K562 (cell line): Measurements from ENCODE around the gene HIVEP3. TPM values are rescaled to one million over a fixed set of nuclear protein-coding genes. Genes with fewer than 3 reads are reported as not detected.

ENCODE experiments used
- CGGBP1 ChIP-seq: fragments of 250-450 bp; sonication (Bioruptor Pico); IDR thresholded peaks from 2 replicates; pipeline ENCODE4 v1.9.0; 2021; ENCODE audit warnings: mild to moderate bottlenecking
- CHD2 ChIP-seq: IDR thresholded peaks from 2 replicates; pipeline ENCODE4 v1.6.1; 2011; ENCODE audit warnings: low read depth, low read length
- DACH1 ChIP-seq: fragments of 450-650 bp; IDR thresholded peaks from 2 replicates; pipeline ENCODE4 v1.6.1; 2018; ENCODE audit not compliant: partially characterized antibody
- ERF ChIP-seq: fragments of 450-650 bp; formaldehyde crosslinking; IDR thresholded peaks from 2 replicates; pipeline ENCODE4 v1.4.0; 2020; ENCODE audit warnings: mild to moderate bottlenecking, mixed read lengths
- ESRRA ChIP-seq: fragments of 450-650 bp; IDR thresholded peaks from 2 replicates; pipeline ENCODE4 v1.6.1; 2014; ENCODE audit warnings: low read depth, mild to moderate bottlenecking, moderate library complexity, borderline replicate concordance
- GATAD2A ChIP-seq: fragments of 450-650 bp; IDR thresholded peaks from 2 replicates; pipeline ENCODE4 v1.6.1; 2017
- HMBOX1 ChIP-seq: sonication (generic); IDR thresholded peaks from 2 replicates; pipeline ENCODE4 v1.6.1; 2016
- HMGN3 ChIP-seq: IDR thresholded peaks from 2 replicates; pipeline ENCODE4 v1.6.1; 2011; ENCODE audit warnings: borderline replicate concordance, low read depth, mild to moderate bottlenecking, mixed read lengths, low read length; ENCODE audit not compliant: insufficient read length; ENCODE audit errors: extremely low read depth
- NFE2 ChIP-seq: IDR thresholded peaks from 2 replicates; pipeline ENCODE4 v1.6.1; 2014; ENCODE audit warnings: antibody characterized with exemption, low read depth
- NONO ChIP-seq, 2 experiments: fragments of 200-400 bp in 1 of 2; fragments of 450-650 bp in 1 of 2; formaldehyde crosslinking in 1 of 2; IDR thresholded peaks; 2 replicates each; pipeline ENCODE4 v1.6.1; 2017; ENCODE audit warnings: low read depth in 2 of 2, mild to moderate bottlenecking in 2 of 2, moderate library complexity in 2 of 2, low read length in 1 of 2
- PBX2 ChIP-seq, 2 experiments: IDR thresholded peaks in 1 of 2; conservative IDR thresholded peaks in 1 of 2; 2 replicates each; pipeline ENCODE4 v1.6.1; 2016; ENCODE audit warnings: low read depth in 2 of 2, mild to moderate bottlenecking in 1 of 2, missing compliant biosample characterization in 1 of 2, missing genetic modification characterization in 1 of 2, moderate library complexity in 1 of 2
- SAFB2 ChIP-seq: fragments of 200-400 bp; formaldehyde crosslinking; IDR thresholded peaks from 2 replicates; pipeline ENCODE4 v1.6.1; 2018; ENCODE audit warnings: borderline replicate concordance, low read length, low read depth, moderate library complexity; ENCODE audit not compliant: severe bottlenecking
- SMAD1 ChIP-seq: fragments of 150-350 bp; IDR thresholded peaks from 2 replicates; pipeline ENCODE4 v1.6.1; 2014; ENCODE audit warnings: low read length, low read depth; ENCODE audit not compliant: partially characterized antibody
- SNAPC5 ChIP-seq: fragments of 250-450 bp; sonication (Bioruptor Pico); IDR thresholded peaks from 2 replicates; pipeline ENCODE4 v1.8.0; 2021; ENCODE audit warnings: moderate library complexity, mild to moderate bottlenecking, inconsistent platforms
- SRSF1 ChIP-seq: fragments of 200-400 bp; formaldehyde crosslinking; IDR thresholded peaks from 2 replicates; pipeline ENCODE4 v1.6.1; 2017; ENCODE audit warnings: mild to moderate bottlenecking, low read depth, low read length, moderate library complexity
- TCF7 ChIP-seq: sonication (generic); IDR thresholded peaks from 2 replicates; pipeline ENCODE4 v1.6.1; 2016; ENCODE audit warnings: antibody characterized with exemption, borderline replicate concordance
- TFAP4 ChIP-seq: sonication (generic); formaldehyde crosslinking; IDR thresholded peaks from 2 replicates; pipeline ENCODE4 v1.8.0; 2022; ENCODE audit warnings: missing genetic modification reagents, mild to moderate bottlenecking, moderate library complexity, borderline replicate concordance
- ZBTB2 ChIP-seq: fragments of 450-650 bp; IDR thresholded peaks from 2 replicates; pipeline ENCODE4 v1.6.1; 2016; ENCODE audit warnings: antibody characterized with exemption
- ZBTB9 ChIP-seq: fragments of 450-650 bp; formaldehyde crosslinking; IDR thresholded peaks from 2 replicates; pipeline ENCODE4 v1.4.0; 2020; ENCODE audit warnings: mild to moderate bottlenecking, moderate library complexity
- ZEB2 ChIP-seq: fragments of 450-650 bp; IDR thresholded peaks from 2 replicates; pipeline ENCODE4 v1.6.1; 2016
- ZNF274 ChIP-seq: IDR thresholded peaks from 2 replicates; pipeline ENCODE4 v1.6.1; 2011; ENCODE audit warnings: low read depth, mild to moderate bottlenecking, low read length, moderate library complexity, borderline replicate concordance
- polyA plus RNA-seq, 8 experiments: library from polyadenylated mRNA; depleted of rRNA in 4 of 8; stranded (reverse) in 5 of 8; unstranded in 3 of 8; fragments of >200 nt; fragmentation: Nextera tagmentation in 2 of 8; fragmentation: Illumina TruSeq in 1 of 8; extraction: Ambion mirVana in 2 of 8; extraction: Trizol in 1 of 8; gene quantifications; 2 replicates each; pipeline versions ENCODE4 v1.2.1 to v1.2.3, GENCODE V29; 2011 to 2014; ENCODE audit warnings: inconsistent platforms in 1 of 8, missing spikeins in 1 of 8
- total RNA-seq, 7 experiments: library from RNA; depleted of rRNA in 6 of 7; stranded (reverse); fragments of >200 nt in 6 of 7; fragmentation: Illumina TruSeq in 2 of 7; extraction: Trizol in 2 of 7; gene quantifications; 2 replicates each; pipeline versions ENCODE4 v1.2.1 to v1.2.3, GENCODE V29; 2011 to 2021; ENCODE audit warnings: low replicate concordance in 1 of 7

HIVEP3 gene
- total and polyA plus RNA-seq, 9 of the 15 experiments (the other 6 are each of a cell fraction or from before 2014, with no cell fraction given): 0.09 to 0.58 (median 0.34) TPM; not detected in 1

- TF ChIP-seq CGGBP1 (CRISPR knock-in tag) (no peak), CHD2 (no peak), HMGN3 (peak; percentile 64), TCF7 (no peak), PBX2 (CRISPR knock-in tag; IDR thresholded peaks at IDR 0.05; ENCODE audit: low read depth) (no peak), PBX2 (tag; conservative IDR thresholded peaks at IDR 0.05; ENCODE audit: low read depth) (no peak), SAFB2 (no peak), GATAD2A (no peak), SNAPC5 (no peak), NONO (IDR thresholded peaks at IDR 0.05; ENCODE audit: low read depth in 2 of 2, low read length in 1 of 2) (peak in 1 of 2 experiments; percentile 60; a peak in 1 of 4 replicates), SRSF1 (no peak), ZEB2 (peak; percentile 77; the same call in 1 of the 2 replicates), ZNF274 (no peak), HMBOX1 (no peak), DACH1 (peak; percentile 51), ESRRA (peak; percentile 80; the same call in 1 of the 2 replicates), NFE2 (0 out of 2 replicates have a peak, but pooled peaks have one; percentile 14), ZBTB9 (CRISPR knock-in tag) (no peak), ZBTB2 (peak; percentile 43; the same call in 1 of the 2 replicates), SMAD1 (no peak), ERF (peak; percentile 55; the same call in 1 of the 2 replicates), TFAP4 (CRISPR knock-in tag) (peak; percentile 60)
Observed at GRCh38 chr1:41882068-41882477, 36.6 kb downstream of the HIVEP3 start (continued).
